HG02870 (cell line): ENCODE data around the gene ARHGEF7.

ENCODE experiments used
- ATAC-seq: cut with Tn5 transposase; IDR thresholded peaks from one replicate; pipeline ENCODE4 v1.9.1; 2021; ENCODE audit warnings: mild to moderate bottlenecking, moderate library complexity; ENCODE audit not compliant: unreplicated experiment

Gene ARHGEF7

DNA sequence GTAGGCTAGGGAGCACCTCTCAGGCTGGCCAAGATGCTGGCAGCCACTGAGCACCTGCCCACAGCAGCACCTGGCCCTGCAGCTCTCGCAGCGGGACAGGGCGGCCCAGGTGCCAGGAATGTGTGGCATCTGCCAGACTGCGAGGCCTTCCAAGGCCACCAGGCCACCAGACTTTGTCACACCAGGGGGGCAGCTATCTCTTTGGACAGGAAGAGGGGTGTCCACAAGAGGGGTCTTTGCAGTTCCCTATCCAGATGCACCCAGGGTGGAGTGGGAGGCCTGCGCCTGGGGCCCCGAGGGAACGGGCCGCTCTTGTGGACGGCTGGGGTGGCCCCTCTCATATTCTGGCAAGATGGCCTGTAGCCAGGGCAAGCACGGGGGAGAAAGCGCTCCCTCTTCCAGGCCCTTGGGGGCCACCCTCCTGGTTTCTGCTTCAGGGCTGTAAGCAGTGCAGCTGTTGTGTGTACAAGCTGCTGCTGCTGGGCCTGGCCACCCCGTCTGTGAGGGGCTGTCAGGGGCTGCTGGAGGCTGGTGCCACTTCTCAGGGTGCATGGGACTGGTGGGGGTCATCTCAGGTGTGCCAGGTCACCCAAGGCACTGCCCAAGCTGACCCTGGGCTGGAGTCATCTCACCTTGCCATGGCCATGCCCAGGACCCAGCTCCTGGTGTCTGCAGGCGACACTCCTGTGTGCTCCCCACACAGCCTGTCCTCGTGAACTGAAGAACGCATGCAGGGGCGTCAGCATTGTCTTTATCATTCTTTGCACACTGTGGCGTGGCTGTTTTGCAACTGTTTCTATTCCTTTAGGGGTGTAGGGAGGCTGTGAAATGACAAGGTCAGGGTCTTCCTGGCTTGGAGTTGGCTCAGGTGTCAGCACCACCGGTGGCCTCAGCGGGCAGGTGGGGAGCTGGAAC is 207.1 kb downstream of the ARHGEF7 start:
- ATAC-seq: no peak

DNA sequence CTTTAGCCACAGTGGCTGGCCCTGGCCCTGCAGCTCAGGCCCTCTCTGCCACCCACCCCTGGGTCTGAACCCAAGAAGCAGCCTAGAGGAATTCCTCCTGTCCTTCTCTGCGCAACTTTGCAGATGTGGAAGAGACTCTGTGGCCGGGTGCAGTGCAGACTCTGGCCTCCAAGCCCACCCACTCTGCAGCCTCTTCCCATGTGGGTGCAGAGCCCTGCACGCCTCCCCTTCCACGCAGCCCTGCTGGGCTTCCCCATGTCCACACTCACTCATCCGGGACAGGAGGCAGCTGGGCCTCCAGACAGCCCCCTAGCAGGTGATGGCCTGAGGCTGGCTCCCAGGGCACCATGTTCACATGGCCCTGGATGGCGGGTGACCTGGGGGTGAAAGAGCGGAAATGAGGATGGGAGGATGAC is 207.8 kb downstream of the ARHGEF7 start:
- ATAC-seq: no peak

DNA sequence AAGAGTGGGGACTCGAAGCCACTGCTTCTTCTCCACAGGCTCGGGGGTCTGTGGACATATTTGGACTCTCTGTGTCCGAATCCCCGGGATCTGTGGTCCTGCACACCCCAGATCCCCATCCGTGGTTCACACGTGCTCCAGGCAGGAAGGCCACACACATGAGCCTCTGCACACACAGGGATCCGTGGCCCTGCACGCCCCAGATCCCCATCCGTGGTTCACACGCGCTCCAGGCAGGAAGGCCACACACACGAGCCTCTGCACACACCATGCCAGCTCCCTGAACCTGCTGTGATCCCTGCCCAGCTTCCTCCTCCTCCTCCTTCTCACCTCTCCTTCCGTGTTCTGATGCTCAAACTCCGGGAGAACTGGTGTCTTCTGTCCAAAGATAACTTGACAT is 208.4 kb downstream of the ARHGEF7 start:
- ATAC-seq: no peak

DNA sequence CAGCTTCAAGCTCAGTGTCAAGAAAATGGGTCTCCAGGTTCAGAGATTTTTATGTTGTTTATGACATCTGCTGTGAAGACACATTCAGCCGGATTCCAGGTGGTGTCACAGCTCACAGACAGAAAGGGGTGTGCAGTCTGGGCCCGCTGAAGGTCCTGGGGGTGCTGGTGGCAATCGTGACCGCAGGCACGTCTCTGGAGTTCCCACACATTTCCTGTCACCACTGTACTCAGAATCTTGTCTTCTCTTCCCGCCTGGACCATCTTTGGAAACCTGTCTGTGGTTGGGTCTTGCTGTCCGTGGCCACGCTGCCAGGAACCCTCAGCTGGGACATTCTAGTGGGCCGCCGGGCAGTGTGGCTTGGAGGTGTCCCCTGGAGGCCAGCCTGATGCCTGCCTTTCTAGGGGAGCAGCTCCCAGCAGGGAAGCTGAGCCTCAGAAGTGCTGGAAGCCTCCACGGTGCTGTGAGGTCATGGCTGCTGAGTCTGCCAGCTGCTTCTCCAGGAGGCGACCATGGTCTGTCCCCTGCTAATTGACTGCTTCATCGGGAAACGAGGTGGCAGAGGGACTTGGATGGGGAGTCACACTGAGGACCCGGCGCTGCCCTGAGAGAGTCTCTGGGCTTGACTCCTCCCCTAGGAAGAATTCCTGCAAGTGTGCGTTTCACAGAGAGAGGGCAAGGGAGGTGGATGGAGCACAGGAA is 209.0 kb downstream of the ARHGEF7 start:
- no peak for ATAC-seq

- no peak for ATAC-seq
These were observed 209.6 kb downstream of the ARHGEF7 start for GRCh38 chr13:111324736-111325135.

DNA sequence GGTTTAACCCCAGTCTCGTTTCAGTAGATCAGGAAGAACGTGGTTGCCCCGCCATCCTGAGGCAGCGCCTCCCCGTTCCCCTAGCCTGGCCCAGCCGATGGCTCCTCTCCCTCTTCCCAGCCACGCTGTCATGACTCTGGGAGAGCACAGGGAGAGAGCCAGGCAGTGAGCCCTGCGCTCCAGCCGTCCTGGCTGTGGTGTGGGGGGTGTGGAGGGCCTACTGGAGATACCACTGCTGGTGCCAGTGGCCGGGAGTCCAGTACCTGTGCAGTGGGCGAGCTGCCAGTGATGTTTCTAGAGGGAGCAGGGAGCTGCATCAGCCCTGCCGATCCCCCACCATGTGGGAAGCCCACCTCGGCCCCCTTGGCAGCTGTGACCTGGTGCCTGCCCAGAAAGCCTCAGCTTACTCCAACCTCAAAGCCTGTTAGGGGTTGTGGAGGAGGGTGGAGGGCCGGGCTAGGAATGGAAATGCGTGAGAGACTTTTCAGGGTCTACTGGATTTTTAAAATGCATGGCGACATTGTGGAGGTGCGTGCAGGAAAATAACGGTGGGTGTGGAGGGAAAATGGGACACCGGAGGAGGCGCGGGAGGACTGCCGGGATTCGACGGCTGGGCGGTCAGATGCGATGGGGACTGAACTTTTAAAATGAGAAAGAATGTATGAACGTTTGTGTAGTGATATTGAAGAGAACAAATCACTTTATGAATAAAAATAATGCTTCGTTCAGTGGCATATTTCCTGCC is 210.2 kb downstream of the ARHGEF7 start:
- ATAC-seq: no peak

DNA sequence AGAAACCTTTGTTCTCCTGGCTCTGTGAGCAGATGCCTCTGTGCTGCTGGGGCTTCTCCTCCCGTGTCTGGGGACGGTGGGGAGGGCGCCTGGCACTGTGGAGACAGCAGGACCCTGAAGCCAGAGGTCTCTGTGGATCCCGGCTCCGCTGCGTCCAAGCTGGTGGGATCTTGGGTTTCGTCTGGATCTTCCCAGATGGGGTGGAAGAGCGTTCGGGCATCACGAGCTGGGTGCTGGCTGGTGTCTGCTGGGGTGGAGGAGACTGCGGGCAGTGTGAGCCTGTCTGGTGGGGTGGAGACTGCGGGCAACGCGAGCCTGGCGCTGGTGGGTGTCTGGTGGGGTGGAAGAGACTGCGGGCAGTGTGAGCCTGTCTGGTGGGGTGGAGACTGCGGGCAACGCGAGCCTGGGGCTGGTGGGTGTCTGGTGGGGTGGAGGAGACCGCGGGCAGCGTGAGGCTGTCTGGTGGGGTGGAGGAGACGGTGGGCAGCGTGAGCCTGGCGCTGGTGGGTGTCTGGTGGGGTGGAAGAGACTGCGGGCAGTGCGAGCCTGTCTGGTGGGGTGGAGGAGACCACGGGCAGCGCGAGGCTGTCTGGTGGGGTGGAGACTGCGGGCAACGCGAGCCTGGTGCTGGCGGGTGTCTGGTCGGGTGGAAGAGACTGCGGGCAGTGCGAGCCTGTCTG is 211.0 kb downstream of the ARHGEF7 start:
- ATAC-seq: no peak

GRCh38 chr13:111326621-111326965 is 211.5 kb downstream of the ARHGEF7 start:
- no peak for ATAC-seq

DNA sequence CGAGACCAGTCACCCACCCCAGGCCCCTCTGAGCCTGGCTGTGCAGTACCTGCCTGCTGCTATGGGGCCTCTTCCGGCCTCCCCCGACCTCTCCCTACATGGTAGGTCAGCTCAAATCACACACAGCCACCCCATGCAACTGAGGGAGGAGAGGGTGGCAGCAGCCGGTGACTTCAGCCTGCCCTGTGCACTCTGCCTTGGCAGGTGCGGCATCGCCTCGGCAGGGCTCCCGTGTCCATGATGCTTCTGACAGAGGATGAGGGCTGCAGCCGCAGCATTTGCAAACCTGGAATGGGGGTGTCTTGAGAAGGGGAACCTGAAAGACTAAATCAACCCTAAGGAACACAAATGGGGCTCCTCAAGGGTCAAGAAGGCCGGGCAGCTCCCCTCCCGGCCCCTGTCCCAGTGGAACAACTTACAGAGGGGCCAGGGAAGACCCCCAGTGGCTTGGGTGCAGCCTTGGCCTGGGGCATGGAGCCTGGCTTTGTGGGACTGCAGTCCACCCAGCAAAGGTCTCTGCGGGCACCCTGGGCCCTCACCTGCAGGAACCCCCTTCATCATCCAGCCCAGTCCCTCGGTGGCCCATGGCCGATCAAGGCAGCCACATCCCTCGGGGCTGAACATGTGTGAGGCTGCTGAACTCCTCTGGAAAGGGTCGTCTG is 212.0 kb downstream of the ARHGEF7 start:
- no peak for ATAC-seq

DNA sequence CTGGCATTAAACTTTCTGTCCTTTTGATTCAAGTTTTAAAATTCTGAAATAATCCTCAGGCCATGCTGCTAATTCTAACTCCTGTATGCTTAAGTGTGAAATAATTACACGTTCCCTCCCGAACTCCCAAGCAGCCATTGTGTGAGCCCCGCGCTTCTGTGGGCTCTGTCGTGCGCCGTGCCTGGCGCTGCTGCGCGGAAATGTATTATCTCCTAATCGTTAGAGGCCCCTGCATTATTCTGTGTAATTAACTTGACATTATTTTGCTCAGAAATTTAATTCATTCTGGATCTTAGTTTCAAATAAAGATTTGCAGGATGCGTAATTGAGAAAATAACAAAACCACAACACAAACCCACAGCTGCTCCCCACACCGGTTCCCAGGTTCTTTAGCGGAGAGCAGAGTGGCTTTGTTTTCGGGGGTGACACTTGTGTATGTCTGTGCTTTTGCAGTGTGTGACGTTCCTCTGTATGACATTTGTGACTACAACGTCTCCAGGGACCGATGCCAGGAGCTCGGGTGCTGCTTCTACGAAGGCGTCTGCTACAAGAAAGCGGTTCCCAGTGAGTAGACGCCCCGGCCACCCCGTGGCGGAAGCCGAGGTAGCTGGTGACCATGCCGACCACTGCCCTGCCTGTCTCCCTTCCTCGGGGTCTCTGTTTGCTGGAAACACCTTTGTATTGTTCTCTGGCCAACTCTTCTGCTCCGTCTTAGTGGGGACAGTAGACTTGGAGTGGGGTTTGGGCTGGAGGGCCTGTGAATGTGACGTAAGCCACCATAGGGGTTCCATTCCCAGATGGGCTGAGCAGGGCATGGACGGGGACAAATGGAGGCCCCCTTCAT is 212.8 kb downstream of the ARHGEF7 start:
- no peak for ATAC-seq

DNA sequence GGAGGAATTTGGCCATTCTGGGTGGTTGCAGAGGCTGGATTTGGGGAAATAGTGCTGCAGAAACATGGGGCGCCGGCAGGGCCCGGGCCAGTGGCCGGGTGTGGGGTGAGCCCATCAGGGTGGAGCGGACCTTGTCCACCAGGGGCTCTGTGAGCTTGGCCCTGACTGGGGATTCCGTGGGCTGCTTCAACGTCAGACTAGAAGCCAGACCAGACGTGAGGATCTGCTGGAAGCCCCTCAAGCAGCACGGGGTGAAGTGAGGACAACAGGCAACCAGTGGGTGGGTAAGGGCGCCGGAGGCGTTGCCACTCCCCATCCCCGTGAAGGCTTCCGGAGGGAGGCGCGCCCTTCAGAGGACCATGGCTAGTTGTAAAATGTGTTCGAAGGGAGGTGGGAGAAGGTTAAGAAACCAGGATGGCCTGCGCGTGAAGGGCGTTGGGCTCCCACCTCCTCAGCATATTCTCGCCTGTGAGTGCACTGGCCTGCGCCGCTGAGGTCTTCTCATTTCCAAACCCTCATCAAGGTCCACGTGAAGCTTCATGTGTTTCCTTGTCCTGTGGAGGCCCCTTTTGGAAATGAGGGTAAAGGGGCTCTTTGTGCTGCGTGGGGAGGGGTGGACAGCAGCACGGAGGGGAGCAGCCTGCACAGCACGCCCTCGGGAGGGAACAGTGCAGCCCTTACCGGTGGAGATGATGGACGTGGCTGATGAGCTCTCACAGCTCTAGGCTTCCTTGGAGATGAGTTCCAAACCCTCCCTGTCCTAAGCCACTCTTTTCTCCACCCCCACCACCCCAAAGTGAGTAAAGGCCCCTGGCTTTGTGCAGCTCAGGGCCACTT is 213.7 kb downstream of the ARHGEF7 start:
- no peak for ATAC-seq

- ATAC-seq: no peak
These were observed 214.5 kb downstream of the ARHGEF7 start for GRCh38 chr13:111329641-111330040.

- ATAC-seq: no peak
These were observed 215.0 kb downstream of the ARHGEF7 start for GRCh38 chr13:111330066-111330610.

DNA sequence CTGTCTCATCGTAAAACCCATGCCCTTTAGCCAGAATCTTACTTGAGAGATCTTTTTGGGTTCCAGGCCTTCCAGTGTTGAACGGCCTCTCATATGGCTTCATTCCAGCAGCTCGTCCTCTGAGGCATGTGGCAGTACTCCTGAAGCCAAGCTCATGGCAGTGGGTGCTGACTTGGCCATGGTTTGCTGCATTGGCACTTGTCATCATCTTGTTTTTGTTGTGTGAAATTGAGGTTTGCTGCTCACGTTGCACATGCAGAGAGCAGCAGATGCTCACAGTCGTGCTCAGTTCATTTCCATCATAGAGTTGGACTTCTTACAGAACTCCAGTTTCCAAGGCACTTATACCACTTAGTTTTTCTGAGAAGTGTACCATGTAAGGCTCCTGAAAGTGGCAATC is 220.2 kb downstream of the ARHGEF7 start:
- no peak for ATAC-seq

DNA sequence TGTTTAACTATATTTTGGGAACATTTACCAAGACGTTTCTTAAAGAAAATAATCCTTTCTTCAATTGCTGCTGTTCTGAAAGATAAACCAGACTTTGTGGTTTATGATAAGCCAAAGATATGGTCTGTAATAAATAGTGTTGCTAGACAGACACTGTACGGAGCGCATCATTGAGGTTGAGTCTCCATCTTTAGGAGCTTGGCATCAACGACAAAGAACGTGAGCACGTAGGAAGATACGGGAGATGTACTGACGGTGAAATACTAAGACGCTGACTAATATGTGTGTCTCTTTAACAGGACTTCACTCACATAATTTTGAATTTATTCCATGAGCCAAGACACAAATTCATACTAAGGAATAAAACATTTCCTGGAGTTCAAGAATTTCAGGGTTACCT is 221.6 kb downstream of the ARHGEF7 start:
- no peak for ATAC-seq

- no peak for ATAC-seq
These were observed 222.1 kb downstream of the ARHGEF7 start for GRCh38 chr13:111337206-111337605.

DNA sequence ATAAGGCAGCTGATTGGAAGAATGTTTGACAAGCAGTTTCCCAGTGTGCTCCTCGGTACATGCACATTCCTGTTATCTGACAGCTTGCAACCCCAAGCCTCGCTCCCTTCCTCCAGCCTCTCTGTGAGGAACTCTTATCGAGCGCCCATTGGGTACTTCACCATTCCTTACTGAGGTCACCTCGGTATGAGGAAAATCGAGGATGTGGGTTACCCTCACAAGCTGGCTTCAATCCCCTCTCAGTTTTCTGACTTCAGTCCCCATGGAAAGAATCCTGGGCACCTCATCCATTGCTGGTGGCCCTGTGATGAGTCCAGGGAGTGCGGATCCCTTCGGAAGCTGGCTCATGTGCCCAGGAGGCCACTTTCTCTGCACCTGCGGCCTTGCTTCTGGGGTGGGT is 222.6 kb downstream of the ARHGEF7 start:
- ATAC-seq: no peak

DNA sequence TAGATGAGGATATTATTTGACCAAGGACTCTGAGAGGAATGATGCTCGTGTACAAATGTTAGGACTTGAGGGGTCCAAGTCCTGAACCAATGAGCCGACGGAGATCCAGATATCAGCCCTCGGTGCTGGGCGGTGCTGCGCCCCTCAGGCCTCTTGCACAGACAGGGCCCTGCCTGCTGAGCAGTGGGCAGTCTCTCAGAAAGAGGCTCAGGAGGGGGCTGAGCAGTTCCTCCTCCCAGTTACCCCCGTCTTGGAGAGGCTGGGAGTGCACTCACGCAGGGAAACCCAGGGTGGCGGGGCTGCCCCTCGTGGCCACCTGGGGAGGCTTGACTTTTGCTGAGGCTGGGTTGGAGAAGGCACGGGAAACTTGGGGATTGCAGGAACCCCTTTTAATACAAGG is 223.7 kb downstream of the ARHGEF7 start:
- no peak for ATAC-seq
